Measurements from ENCODE around the gene PNMA8A.
"Not testable (repeated sequence)": the region's sequence is repeated elsewhere in the genome, so short reads cannot be mapped to it uniquely, and the experiment has no call there.

Gene PNMA8A, protein sequence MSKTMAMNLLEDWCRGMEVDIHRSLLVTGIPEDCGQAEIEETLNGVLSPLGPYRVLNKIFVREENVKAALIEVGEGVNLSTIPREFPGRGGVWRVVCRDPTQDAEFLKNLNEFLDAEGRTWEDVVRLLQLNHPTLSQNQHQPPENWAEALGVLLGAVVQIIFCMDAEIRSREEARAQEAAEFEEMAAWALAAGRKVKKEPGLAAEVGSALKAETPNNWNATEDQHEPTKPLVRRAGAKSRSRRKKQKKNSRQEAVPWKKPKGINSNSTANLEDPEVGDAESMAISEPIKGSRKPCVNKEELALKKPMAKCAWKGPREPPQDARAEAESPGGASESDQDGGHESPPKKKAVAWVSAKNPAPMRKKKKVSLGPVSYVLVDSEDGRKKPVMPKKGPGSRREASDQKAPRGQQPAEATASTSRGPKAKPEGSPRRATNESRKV

DNA sequence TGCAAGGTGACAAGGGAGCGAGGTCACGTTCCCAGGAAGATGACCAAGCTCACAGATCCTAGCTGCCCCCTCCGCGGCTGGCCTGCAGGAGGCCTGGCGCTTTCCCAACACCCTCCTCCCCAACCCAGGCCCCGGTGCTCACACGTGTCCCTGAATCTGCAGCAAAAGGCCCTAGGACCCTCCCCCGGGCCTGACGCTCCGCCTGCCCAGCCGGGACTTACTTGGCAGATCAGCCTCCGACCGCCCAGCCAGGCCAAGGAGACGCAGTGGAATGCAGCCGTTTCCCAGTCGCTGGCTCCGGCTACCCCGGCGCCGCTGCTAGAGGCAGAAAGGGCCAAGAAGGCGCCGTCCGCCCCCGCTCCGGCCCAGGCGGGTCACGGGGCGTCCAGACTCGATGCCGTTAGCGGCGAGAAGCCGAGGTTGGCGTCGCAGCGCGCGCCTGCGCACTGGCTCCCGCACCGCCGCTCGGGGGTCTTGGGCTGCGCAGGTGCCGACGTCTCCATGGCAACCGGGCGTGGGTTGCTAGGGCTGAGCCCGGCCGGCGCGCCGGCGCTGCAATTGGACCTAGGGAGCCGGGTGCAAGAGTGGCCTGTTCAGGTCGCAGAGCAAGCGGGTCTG, at the start of gene PNMA8A:
TSS of gene PNMA8A (minus strand) at position 448 of the 618 bp plus-strand sequence. CDS start 528 bp downstream, outside the sequence.
- no peak for DNase-seq (ENCODE audit: low spot score)

DNA sequence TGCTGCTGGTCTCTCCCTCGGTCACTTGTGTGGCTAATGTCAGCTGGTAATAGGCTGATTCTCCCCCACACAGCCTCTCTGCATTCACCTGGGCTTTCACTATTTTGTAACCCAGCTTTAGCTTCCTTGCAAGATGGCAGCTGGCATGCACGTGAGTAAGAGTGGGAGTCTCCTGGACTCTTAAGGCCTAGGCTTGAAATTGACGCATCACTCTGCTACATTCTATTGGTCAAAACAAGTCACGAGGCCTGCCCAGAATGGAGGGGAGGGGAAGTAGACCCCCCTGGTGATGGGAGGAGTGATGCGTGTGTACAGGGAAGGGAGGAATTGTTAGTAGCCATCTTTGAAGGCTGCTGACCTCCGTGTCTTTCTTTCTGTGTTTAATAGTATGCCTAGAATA, 49.3 kb upstream of the PNMA8A start:
- DNase-seq (ENCODE audit: low spot score) = no peak

DNA sequence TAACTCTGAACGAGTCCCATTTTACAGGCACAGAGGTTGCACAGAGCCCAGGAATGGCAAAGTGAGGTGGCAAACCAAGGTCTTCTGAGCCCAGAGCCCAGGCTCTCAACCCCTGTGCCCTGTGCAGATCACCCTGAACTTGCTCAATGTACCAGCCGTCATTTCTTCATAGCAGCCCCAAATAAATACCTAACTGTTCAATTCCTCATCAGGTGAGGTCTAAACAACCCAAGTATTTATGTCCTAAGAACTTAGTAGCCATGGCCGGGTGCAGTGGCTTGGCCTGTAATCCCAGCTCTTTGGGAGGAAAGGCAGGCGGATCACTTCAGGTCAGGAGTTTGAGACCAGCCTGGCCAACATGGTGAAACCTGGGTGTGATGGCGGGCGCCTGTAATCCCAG, 46.1 kb upstream of the PNMA8A start:
- DNase-seq (ENCODE audit: low spot score) = no peak

DNA sequence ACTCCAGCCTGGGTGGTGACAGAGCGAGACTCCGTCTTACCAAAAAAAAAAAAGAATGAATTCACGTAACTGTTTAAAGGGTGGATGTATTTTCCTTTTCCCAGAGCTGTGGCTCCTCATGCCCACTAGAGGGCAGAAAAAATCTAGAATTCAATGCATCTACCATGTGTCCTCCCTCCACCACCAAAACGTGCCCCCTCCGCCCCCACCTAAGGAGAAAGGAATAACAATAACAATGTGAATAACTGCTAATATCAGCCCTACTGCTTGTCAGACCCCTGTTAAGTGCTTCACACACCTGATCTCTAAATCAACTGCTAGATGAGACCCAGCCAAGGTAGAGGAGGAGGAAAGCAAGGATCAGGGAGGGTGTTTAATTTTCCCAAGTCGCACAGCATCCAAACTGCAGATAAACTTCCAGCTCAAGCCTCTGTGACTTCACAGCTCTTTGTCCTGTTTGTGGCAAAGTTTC, 44.6 kb upstream of the PNMA8A start:
- DNase-seq (ENCODE audit: low spot score) = peak; percentile 74

DNA sequence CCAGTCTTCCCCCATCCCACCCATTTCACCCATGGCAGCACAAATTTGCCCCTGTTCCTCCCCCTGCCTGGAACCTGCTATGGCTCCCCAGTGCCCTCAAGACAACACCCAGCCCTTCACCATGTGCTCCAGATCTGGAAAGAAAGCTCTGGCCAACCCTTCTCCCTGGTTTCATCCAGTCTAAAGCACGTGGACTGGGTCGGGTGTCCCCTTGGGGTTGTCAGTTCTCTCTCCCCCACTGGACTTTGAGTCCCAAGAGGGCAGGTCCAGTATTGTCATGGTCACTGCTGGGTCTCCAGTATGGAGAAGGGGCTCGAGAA, 43.9 kb upstream of the PNMA8A start:
- DNase-seq (ENCODE audit: low spot score) = no peak

DNA sequence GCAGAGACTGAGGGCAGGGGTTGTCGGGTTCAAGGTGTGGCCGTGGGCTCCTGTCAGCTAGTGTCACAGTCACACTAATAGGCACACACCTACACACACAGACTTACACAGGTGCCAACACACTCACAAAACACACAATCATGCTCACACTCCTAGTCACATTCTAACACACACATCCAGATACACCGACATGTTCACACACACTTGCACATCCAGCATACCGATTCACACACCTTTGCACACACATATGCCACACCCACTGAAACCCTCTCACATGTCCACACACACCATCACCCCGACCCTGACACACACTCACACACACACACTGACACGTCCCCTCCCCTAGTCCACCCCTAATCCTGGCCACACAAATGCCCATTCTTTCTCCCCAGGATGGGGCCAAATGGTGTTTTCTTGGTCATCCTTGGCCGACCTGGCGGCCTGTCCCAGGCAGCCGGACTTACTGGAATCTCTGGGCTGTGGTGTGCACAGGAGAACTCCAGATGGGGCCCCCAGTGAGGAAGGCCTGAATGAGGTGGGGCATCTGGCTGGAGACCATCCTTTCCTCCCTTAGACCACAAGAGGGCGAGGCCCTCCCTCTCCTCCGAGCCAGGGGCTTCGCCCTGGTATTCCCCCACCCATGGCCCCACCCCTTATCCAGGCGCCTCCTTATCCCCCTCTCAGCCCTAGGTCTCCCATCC, 43.4 kb upstream of the PNMA8A start:
- no peak for DNase-seq (ENCODE audit: low spot score)

DNA sequence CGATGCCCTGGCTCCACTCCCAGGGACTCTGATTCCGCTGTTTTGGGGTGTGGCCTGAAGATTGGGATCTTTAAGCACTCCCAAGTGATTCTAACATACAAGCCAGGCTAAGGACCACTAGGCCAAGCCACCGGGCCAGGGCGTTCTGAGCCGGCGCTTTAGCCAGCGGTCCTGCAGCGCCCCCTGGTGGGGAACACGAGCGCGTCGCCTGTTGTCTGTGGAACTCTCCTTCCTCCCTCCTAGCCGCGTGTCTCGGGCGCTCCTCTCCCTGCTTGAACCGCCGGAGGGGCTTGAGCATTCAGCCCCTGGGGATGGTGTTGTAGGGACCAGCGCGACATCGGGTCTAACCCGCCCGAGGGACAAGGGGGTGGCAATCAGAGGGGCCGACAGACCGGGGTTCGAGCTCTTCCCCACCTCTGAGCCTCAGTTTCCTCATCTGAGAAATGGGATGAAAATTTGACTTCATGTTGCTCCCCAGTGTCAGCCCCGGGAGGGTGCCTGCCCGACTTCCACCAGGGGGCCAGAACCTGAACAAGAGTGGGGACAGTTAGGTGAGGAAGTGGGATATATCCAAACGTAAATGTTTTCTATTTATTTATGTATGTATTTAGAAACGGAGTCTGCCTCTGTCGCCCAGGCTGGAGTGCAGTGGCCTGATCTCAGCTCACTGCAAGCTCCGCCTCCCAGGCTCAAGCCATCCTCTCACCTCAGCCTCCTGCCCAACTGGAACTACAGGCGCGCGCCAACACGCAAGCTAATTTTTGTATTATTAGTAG, 42.3 kb upstream of the PNMA8A start:
- peak; percentile 75 for DNase-seq (ENCODE audit: low spot score)

DNA sequence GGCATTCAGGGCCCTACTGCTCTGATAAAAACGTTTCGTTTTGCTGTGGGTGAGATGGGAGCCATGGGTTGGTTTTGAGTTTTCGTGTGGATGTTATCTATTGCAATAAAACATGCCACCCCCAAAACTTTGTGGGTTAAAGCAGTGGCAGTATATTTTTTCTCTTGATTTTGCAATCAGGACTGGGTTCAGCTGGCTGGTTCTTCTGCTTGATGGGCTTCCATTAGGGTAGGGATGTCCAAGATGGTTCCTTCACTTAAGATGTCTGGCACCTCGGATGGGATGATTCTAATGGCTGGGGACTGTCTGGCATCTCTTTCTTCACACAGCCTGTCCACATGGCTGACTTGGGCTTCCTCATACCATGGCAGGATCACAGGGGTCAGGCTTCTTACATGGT, 39.9 kb upstream of the PNMA8A start:
- no peak for DNase-seq (ENCODE audit: low spot score)

DNA sequence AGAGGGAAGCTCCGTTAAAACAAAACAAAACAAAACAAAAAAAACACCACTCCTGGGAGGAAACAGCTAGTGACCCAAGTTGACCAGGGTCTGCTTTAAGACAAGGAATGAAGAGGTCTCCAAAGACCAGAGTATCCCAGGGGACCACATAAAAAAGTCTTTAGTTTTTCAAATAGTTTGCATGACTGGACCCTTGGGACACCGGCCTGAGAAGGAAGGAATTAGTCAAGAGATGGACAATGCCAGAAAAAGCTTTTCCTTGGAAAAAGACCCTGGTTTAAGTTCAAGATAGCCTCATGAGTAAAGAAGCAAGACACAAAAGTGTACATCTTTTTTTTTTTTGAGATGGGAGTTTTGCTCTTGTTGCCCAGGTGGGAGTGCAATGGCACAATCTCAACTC, 36.8 kb upstream of the PNMA8A start:
- DNase-seq (ENCODE audit: low spot score) = no peak

DNA sequence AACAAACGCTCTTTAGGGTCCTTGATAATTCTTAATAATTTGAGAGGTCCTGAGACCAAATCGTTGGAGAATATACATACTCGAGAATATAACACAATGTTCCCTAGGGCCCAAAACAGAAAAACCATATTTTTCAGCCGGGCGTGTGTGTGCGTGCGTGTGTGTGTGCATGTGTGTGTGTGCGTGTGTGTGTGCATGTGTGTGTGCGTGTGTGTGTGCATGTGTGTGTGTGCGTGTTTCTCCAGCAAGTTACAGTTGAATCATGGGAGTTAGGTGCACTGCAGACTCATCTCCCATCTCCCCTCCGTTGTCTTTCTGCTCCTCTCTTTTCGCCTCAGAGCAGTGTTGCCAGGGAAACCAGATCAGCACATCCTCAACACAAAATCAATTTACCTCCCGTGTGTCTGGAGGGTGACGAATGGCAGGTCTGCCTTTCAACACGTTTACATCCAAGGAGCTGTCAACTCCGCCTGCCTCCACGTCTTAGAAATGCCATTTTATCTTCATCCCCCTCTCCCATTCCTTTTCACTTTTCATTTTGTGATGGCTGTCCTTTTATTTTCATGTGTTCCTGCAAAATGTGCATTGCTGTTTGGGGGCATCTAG, 32.6 kb upstream of the PNMA8A start:
- no peak for DNase-seq (ENCODE audit: low spot score)

DNA sequence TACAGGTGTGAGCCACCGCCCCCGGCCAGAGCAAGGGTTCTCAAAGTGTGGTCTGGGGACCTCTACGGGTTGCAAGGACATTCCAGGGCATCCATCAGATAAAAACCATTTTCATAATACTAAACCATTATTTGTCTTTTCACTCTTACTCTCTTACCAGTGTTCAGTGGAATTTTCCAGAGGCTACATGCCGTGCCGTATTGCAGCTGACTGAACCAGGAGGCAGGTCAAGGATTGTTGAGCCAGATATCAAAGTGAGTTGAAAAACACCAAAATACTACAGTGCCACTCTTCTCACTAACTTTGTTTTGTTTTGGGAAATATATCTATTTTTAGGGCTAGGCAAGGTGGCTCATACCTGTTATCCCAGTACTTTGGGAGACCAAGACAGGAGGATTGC, 31.5 kb upstream of the PNMA8A start:
- DNase-seq (ENCODE audit: low spot score) = no peak

DNA sequence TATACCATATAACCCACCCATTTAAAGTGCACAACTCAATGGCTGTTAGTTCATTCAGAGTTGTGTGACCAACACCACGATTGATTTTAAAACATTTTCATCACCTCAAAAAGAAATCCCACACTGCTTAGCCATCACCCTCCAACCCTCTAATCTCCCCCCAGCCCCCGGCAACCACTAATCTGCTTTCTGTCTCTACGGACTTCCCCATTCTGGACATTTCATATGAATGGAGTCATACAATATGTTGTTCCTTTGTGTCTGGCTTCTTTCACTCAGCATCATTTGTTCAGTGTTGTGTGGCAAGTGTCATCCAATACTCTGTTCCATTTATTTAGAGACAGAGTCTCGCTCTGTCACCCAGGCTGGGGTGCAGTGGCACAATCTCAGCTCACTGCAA, 28.3 kb upstream of the PNMA8A start:
- no peak for DNase-seq (ENCODE audit: low spot score)

DNA sequence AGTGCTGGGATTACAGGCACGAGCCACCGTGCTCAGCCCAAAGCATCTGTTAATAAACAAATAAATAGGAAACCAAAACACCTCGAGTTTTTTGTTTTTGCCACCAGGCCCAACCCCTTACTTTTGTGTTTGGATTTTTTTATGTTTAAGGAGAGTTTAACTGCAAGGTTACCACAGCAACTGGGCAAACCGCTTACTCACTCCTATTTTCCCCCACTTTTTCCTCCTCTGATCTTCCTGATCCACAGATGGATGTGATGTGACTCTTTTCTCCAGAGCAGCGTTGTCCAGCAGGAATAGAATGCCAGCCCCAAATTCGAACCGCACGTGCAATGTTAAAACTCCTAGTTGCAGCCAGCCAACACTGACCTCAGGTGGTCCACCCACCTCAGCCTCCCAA, 26.4 kb upstream of the PNMA8A start:
- DNase-seq (ENCODE audit: low spot score) = no peak

DNA sequence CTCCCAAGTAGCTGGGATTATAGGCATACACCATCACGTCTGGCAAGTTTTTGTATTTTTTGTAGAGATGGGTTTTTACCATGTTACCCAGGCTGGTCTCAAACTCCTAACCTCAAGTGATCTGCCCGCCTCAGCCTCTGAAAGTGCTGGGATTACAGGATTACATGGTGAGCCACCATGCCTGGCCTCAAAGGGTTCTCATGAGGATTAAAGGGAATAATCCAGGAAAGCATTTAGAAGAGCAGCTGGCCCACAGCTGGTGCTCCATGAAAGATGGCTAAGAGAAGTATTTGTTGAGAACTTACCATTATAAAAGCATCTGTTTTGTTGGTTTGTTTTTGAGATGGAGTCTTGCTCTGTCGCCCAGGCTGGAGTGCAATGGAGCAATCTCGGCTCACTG, 25.5 kb upstream of the PNMA8A start:
- DNase-seq (ENCODE audit: low spot score) = not testable (repeated sequence)

DNA sequence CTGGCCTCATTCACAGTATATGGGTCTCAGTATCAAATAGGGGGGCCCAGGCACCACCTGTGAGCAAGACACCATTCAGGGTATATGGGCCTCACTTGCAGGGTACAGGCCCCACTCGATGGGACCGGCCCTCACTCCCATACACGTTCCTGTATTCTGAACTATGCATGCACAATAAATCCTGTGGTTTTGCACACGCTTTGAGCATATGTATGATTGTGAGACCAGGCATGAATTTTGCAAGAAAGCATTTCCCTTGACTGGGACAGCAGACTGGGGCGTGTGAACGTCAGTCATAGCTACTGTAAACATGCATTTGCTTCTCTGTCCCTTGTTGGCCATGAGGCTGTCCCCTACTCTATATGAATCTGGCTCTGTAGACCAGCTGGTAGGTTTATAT, 24.9 kb upstream of the PNMA8A start:
- DNase-seq (ENCODE audit: low spot score) = no peak

DNA sequence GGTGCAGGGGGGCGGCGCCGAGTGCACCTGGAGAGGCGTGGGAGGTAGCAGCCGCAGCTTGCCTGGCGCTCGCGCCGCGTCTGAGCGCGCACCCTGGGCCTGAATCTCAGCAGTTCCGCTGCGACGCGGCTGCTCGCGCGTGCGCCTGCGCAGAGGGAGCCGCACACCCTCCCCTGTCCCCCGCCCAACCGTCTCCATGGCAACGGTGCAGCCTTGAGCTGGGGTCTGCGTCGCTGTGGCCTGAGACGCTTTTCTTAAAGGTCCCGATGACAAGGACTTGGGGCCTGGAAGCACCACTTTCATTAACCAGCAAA, 24.4 kb upstream of the PNMA8A start, which contains the start of gene PNMA8B:
TSS of gene PNMA8B (minus strand) at position 82 of the 314 bp plus-strand sequence. CDS start 402 bp downstream, outside the sequence.
- DNase-seq (ENCODE audit: low spot score) = no peak

DNA sequence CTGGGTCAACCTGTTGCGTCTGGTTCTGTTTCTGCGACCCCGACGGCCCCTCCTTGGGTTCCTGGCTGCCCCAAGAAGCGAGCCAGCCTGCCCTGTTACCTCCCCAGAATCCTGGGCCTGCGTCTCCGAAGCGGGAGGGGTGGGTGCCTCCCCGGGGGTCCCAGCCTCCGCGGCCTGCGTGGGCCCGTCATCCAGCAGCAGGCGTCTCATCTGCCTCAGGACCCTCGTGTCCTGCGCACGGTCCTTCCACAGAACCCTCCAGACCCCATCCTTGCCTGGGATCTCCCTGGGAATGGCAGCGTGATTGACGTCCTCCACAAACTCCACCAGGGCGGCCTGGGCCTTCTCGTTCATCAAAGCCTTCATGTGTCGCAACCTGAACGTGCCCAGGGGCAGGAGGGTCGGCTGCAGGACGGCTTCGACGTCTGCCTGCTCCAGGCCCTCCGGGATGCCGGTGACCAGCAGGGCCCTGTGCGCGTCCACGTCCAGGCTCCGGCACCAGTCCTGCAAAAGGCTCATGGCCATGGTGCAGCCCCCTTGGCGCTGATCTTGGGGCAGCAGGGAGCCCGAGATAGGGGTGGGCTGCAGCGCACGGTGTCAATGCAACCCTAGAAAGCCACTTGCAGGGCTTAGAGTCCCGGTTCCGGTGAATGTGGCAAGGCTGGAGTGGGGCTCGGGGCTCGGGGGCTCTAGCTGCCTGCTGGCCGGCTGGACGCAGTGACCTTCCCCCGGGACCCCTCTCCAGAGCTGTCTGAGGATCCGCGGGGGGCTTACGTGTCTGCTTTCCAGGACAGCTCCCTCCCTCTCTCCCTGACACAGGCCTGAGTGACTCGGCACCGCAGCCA, 23.8 kb upstream of the PNMA8A start:
- no peak for DNase-seq (ENCODE audit: low spot score)

DNA sequence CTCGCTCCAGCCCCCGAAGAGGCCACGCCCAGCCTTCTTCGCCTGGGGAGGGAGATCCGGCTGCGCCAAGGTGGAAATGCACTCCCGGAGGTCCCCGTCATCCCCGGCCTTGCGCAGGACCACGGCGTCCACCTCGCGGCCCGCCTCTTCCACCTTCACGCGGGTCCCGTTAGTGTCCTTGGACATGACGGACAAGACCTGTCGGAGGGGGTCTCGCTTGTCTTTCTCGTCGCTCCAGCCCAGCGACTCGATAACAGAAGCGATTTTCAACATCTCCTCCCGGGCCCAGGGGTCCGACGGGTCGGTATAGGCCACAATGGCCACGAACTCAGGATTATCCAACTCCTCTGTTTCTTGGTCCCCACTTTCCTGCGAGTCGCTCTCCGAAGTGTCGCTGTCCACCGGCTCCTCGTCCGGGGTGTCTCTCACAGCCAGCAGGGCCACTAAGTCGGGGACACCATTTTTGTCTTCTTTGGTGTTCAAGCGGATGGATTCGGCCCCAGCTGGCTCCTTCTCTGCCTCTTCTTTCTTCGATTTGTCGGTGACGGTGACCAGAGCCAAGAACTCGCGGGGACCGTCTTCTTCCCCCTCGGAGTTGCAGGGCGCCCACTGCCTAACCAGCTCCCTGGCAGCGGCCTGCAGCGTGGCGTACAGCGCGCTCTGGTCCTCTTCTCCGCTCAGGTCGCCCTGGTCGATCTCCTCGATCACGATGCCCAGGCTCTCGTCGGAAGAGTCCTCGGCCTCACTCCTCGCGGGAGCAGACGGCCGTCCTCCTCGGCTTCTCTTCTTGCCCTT, 23.0 kb upstream of the PNMA8A start:
- DNase-seq (ENCODE audit: low spot score) = no peak

DNA sequence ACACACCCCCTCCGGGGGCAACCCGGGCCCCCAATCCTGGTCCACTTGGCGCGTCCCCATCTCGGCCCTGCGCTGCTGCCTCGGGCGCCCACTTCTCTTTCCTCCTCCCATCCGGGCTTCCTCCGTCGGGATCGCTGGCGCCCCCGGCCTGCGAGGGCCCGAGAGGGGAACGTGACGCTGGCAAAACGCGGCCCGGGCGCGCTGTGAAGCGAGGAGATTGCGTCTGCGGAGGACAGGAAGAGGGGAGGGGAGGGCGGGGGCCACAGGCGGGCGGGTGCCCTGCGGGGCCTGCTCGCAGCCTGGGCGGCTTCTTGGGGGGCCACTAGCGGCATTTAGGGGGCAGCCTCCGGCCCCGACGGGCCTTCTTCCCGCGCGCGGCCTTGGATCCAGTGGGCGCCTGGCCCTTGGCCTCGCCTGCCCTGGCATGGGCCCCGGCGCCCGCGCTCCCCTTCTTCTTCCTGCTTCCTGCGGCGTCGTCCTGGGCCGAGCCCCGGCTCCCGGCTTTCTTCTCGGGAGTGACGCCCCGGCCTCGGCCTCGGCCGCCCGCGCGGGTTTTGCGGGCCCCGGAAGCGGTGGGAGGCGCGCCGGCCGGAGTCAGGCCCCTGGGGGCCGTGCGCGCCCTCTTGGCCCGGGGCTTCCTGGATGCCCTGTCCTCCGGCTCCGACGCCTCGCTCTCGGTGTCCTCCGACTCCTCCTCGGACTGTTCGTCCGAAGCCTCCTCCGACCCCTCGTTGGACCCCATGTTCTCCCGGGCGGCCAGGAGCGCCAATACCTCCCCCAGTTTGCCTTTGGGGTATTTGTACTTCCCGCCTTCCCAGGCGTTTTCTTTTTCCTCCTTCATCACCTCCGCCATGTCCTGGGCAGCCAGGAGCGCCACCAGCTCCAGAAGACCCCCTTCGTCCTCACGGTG, 22.1 kb upstream of the PNMA8A start:
- DNase-seq (ENCODE audit: low spot score) = no peak
